BE2C (cell line): ENCODE results near the gene C1QTNF6.
"Not testable (repeated sequence)": the region's sequence is repeated elsewhere in the genome, so short reads cannot be mapped to it uniquely, and the experiment has no call there.

Experiments
- DNase-seq: peaks from one replicate; pipeline ENCODE4 v3.0.0-alpha.2; 2020
- H3K27me3 ChIP-seq: fragments of 250-450 bp; sonication (Bioruptor Pico); 2 replicates; pipeline ENCODE4 v1.5.1; 2020; ENCODE audit warnings: mild to moderate bottlenecking
- H3K36me3 ChIP-seq: fragments of 250-450 bp; sonication (Bioruptor Pico); 2 replicates; pipeline ENCODE4 v1.5.1; 2020; ENCODE audit warnings: mild to moderate bottlenecking
- H3K4me1 ChIP-seq: fragments of 250-450 bp; sonication (Bioruptor Pico); 2 replicates; pipeline ENCODE4 v1.5.1; 2020
- H3K4me3 ChIP-seq: 2 replicates; pipeline ENCODE4 v1.5.1; 2011; ENCODE audit warnings: low read depth, low read length
- H3K9me3 ChIP-seq: fragments of 250-450 bp; sonication (Bioruptor Pico); 2 replicates; pipeline ENCODE4 v1.5.1; 2020
- TF ChIP-seq, protein P1 (sequence below): IDR thresholded peaks from 2 replicates; pipeline ENCODE4 v1.5.1; 2012; ENCODE audit warnings: mild to moderate bottlenecking, low read depth, low read length

Gene C1QTNF6

GRCh38 chr22:37205046-37205445, 17.0 kb upstream of the C1QTNF6 start:
- Histone ChIP-seq H3K36me3 (no peaks in the 10 kb centered on the region), H3K9me3 (no peaks in the 10 kb centered on the region), H3K4me3 (no peak overlapping the region), H3K4me1 (no peaks in the 10 kb centered on the region), H3K27me3 (no peaks in the 10 kb centered on the region)
- TF ChIP-seq, protein P1, sequence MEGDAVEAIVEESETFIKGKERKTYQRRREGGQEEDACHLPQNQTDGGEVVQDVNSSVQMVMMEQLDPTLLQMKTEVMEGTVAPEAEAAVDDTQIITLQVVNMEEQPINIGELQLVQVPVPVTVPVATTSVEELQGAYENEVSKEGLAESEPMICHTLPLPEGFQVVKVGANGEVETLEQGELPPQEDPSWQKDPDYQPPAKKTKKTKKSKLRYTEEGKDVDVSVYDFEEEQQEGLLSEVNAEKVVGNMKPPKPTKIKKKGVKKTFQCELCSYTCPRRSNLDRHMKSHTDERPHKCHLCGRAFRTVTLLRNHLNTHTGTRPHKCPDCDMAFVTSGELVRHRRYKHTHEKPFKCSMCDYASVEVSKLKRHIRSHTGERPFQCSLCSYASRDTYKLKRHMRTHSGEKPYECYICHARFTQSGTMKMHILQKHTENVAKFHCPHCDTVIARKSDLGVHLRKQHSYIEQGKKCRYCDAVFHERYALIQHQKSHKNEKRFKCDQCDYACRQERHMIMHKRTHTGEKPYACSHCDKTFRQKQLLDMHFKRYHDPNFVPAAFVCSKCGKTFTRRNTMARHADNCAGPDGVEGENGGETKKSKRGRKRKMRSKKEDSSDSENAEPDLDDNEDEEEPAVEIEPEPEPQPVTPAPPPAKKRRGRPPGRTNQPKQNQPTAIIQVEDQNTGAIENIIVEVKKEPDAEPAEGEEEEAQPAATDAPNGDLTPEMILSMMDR: no peak
- no peak for DNase-seq

DNA sequence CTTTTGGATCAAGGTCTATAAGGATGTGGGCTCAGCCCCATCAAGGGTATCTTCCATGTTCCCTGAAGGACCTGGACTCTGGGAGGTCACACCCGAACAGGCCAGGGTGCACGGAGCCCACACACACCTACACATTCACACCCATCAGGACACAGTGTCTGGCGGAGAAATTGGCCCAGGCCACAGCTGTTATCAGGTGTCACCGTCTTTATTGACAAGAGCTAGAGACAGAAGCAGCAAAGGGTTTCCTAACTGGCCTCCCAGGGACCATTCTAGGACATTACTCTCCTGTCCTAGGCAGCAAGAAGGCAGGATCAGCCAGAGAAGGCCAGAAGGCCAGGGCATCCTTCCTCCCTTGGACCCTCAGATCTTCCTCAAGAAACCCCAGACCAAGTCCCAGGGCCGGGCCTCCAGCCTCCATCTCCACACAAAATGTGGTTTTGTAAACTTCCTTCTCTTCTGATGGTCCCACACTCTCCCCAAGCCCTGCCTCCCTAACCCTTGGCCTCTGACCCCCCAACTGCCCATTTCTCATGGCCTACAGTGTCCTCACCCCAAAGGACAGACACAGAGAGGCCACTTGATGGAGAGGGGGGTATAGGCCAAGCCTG, 16.1 kb upstream of the C1QTNF6 start:
- Histone ChIP-seq H3K4me1 (no peaks in the 10 kb centered on the region), H3K9me3 (no peaks in the 10 kb centered on the region), H3K36me3 (no peaks in the 10 kb centered on the region), H3K27me3 (no peaks in the 10 kb centered on the region), H3K4me3 (no peak overlapping the region)
- TF ChIP-seq, protein P1: no peak
- DNase-seq: no peak

GRCh38 chr22:37203354-37204044, 15.5 kb upstream of the C1QTNF6 start:
- no peaks in the 10 kb centered on the region for H3K9me3 ChIP-seq
- no peaks in the 10 kb centered on the region for H3K27me3 ChIP-seq
- H3K36me3 ChIP-seq: no peaks in the 10 kb centered on the region
- DNase-seq: no peak
- H3K4me3 ChIP-seq: no peak overlapping the region
- TF ChIP-seq, protein P1: no peak
- H3K4me1 ChIP-seq: no peaks in the 10 kb centered on the region

DNA sequence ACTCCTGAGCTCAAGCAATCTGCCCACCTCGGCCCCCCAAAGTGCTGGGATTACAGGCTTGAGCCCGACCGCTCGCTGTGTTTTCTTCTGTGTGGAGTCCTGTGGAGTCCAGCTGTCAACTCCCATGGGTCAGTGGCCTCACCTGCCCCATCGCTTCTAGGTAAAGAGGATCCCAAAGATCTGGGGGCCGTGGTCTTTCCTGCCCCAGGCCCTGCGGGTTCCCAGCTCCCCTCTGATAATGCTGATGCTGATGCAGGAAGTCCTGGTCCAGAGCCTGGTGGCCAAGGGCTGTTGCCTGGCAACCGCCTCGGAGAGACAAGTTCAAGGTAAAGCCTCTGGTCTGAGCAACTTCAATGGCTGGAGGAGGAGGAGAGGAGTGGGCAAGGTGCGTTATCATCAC, 14.7 kb upstream of the C1QTNF6 start:
- H3K4me3 ChIP-seq: no peak overlapping the region
- TF ChIP-seq, protein P1: no peak
- no peaks in the 10 kb centered on the region for H3K36me3 ChIP-seq
- DNase-seq: no peak
- no peaks in the 10 kb centered on the region for H3K27me3 ChIP-seq
- H3K4me1 ChIP-seq: peaks cover 2% of the 10 kb centered on the region; the same call in 1 of the 2 replicates
- H3K9me3 ChIP-seq: no peaks in the 10 kb centered on the region

DNA sequence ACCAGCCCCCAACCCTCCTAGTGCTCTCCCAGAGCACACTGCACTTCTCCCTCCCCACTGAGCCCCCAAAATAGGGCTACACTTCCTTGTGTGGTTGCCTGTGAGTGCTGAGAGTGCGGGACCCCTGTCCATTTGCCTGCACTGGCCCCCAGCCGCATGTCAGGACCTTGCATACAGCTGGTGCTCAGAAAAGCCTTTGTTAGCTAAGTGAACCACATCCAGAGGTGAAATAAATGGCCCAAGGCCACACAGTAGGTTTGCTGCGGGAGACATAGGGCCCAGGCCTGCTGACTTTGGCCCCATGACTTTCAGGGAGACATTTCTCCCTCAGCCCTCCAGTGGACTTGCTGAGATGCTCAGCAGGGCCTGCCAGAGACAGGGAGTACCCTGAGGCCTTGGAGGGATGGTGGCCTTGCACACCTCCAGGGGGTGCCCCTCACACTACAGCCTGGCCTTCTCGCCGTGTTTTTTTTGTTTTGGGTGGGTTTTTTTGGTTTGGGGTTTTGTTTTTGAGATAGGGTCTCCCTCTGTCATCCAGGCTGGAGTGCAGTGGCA, 14.0 kb upstream of the C1QTNF6 start:
- TF ChIP-seq, protein P1: no peak
- no peaks in the 10 kb centered on the region for H3K27me3 ChIP-seq
- no peaks in the 10 kb centered on the region for H3K9me3 ChIP-seq
- no peak for DNase-seq
- no peaks in the 10 kb centered on the region for H3K36me3 ChIP-seq
- H3K4me1 ChIP-seq: peaks cover 6% of the 10 kb centered on the region
- H3K4me3 ChIP-seq: no peak overlapping the region

GRCh38 chr22:37201443-37201820, 13.4 kb upstream of the C1QTNF6 start:
- not testable (repeated sequence) for H3K27me3 ChIP-seq, H3K9me3 ChIP-seq, H3K4me3 ChIP-seq, DNase-seq, H3K36me3 ChIP-seq
- H3K4me1 ChIP-seq: peaks cover 11% of the 10 kb centered on the region
